NCI-H774 (cell line): Measurements from ENCODE around the gene COA6.
A peak's percentile ranks its signal among the peaks of the same experiment; 100 is the strongest.

Experiments used
- DNase-seq: peaks from one replicate; lab custom pipeline; 2025; lab: John Stamatoyannopoulos, UW

Gene COA6

GRCh38 chr1:234373064-234373958 lies at the start of gene COA6:
TSS of gene COA6 (plus strand) at chr1:234373456. CDS start at chr1:234373467, 11 bp downstream.
- peak; percentile 94 for DNase-seq

- no peak for DNase-seq
Observed at GRCh38 chr1:234324821-234325220, 48.4 kb upstream of the COA6 start.

GRCh38 chr1:234325878-234326496 lies 47.3 kb upstream of the COA6 start:
- no peak for DNase-seq

GRCh38 chr1:234326497-234327366 lies 46.5 kb upstream of the COA6 start:
- peak; percentile 45 for DNase-seq

GRCh38 chr1:234327577-234328164 lies 45.6 kb upstream of the COA6 start:
- no peak for DNase-seq

- no peak for DNase-seq
Observed at GRCh38 chr1:234330843-234331215, 42.4 kb upstream of the COA6 start.

GRCh38 chr1:234331507-234331906 lies 41.7 kb upstream of the COA6 start:
- no peak for DNase-seq

GRCh38 chr1:234336359-234336758 lies 36.9 kb upstream of the COA6 start:
- no peak for DNase-seq

- no peak for DNase-seq
Observed at GRCh38 chr1:234337233-234337632, 36.0 kb upstream of the COA6 start.

GRCh38 chr1:234340528-234340927 lies 32.7 kb upstream of the COA6 start:
- no peak for DNase-seq

GRCh38 chr1:234342774-234343173 lies 30.5 kb upstream of the COA6 start:
- no peak for DNase-seq

GRCh38 chr1:234345237-234345636 lies 28.0 kb upstream of the COA6 start:
- no peak for DNase-seq

- DNase-seq = no peak
Observed at GRCh38 chr1:234348964-234349363, 24.3 kb upstream of the COA6 start.

- no peak for DNase-seq
Observed at GRCh38 chr1:234355782-234356510, 17.3 kb upstream of the COA6 start.

GRCh38 chr1:234356615-234357269 lies 16.5 kb upstream of the COA6 start:
- DNase-seq = peak; percentile 71

- no peak for DNase-seq
Observed at GRCh38 chr1:234357831-234358230, 15.4 kb upstream of the COA6 start.

- DNase-seq = no peak
Observed at GRCh38 chr1:234361102-234361603, 12.1 kb upstream of the COA6 start.

GRCh38 chr1:234362558-234362957 lies 10.7 kb upstream of the COA6 start:
- no peak for DNase-seq

GRCh38 chr1:234368320-234369032 lies 4.8 kb upstream of the COA6 start:
- no peak for DNase-seq

- no peak for DNase-seq
Observed at GRCh38 chr1:234369033-234369430, 4.2 kb upstream of the COA6 start.
